H1 (cell line): ENCODE measurements around the gene UTS2B. TPM values are rescaled to one million over a fixed set of nuclear protein-coding genes. Genes with fewer than 3 reads are reported as not detected.

Source experiments
- CTCF ChIA-PET: fragments of 300-600 bp; sonication (Branson Sonifier 250); formaldehyde crosslinking; loops from one replicate; lab custom pipeline; 2021; ENCODE audit not compliant: partially characterized antibody; lab: Charles Lee
- POLR2A ChIA-PET: fragments of 300-600 bp; sonication (Branson Sonifier 250); formaldehyde crosslinking; loops from one replicate; lab custom pipeline; 2021; ENCODE audit warnings: inconsistent platforms; ENCODE audit not compliant: partially characterized antibody; lab: Charles Lee
- DNase-seq, 2 experiments: peaks; one replicate each; pipeline versions ENCODE4 v3.0.0 to v3.0.0-alpha.2; 2010 to 2022; ENCODE audit warnings: low spot score in 2 of 2, low read depth in 1 of 2, mixed read lengths in 1 of 2
- FAIRE-seq: peaks from 2 replicates; lab custom pipeline; 2011; peaks lifted over from hg19 to GRCh38; lab: Jason Lieb, UNC
- H2AFZ ChIP-seq: 2 replicates; pipeline ENCODE4 v1.8.1; 2012; ENCODE audit warnings: low read length, inconsistent platforms
- H2AK5ac ChIP-seq: 2 replicates; pipeline ENCODE4 v1.6.1; 2013; ENCODE audit warnings: low read depth, low read length
- H2BK120ac ChIP-seq: replicated peaks from 2 replicates; pipeline ENCODE3; 2013; ENCODE audit warnings: low read depth, low read length, inconsistent platforms
- H2BK12ac ChIP-seq: 2 replicates; pipeline ENCODE4 v1.6.1; 2013; ENCODE audit warnings: low read depth, low read length
- H2BK15ac ChIP-seq: 2 replicates; pipeline ENCODE4 v1.6.1; 2013; ENCODE audit warnings: low read length
- H2BK20ac ChIP-seq: 2 replicates; pipeline ENCODE4 v1.6.1; 2013; ENCODE audit warnings: low read length
- H2BK5ac ChIP-seq: 2 replicates; pipeline ENCODE4 v1.6.1; 2013; ENCODE audit warnings: low read depth, low read length
- H3K14ac ChIP-seq: 2 replicates; pipeline ENCODE4 v1.6.1; 2013; ENCODE audit warnings: inconsistent platforms; ENCODE audit not compliant: insufficient read length
- H3K18ac ChIP-seq: 2 replicates; pipeline ENCODE4 v1.6.1; 2013; ENCODE audit warnings: low read length; ENCODE audit errors: extremely low read depth
- H3K23ac ChIP-seq: 2 replicates; pipeline ENCODE4 v1.6.1; 2013; ENCODE audit warnings: inconsistent platforms; ENCODE audit not compliant: insufficient read length
- H3K23me2 ChIP-seq: 2 replicates; pipeline ENCODE4 v1.6.1; 2013; ENCODE audit warnings: low read depth, low read length
- H3K27ac ChIP-seq: 2 replicates; pipeline ENCODE4 v1.6.1; 2011; ENCODE audit warnings: low read depth, low read length, inconsistent platforms
- H3K27me3 ChIP-seq, 4 experiments: replicated peaks in 1 of 4; 1 replicate in 1 of 4; 2 replicates in 3 of 4; pipeline versions ENCODE4 v1.6.1 to v1.8.1; 2011 to 2013; ENCODE audit warnings: low read length in 3 of 4, mild to moderate bottlenecking in 3 of 4, inconsistent platforms in 2 of 4, mixed read lengths in 2 of 4, moderate library complexity in 1 of 4; ENCODE audit not compliant: control insufficient read depth in 3 of 4, insufficient read depth in 3 of 4; ENCODE audit errors: extremely low read depth in 1 of 4
- H3K36me3 ChIP-seq, 4 experiments: 2 replicates each; pipeline versions ENCODE4 v1.6.1 to v1.8.1; 2011 to 2013; ENCODE audit warnings: mild to moderate bottlenecking in 4 of 4, low read length in 3 of 4, moderate library complexity in 2 of 4, control low read depth in 1 of 4, inconsistent platforms in 1 of 4; ENCODE audit not compliant: insufficient read depth in 4 of 4, control insufficient read depth in 2 of 4
- H3K4ac ChIP-seq: replicated peaks from 2 replicates; pipeline ENCODE3; 2013; ENCODE audit warnings: low read length, low read depth, mixed read lengths, inconsistent platforms; ENCODE audit not compliant: insufficient read length
- H3K4me1 ChIP-seq, 4 experiments: replicated peaks in 1 of 4; 1 replicate in 1 of 4; 2 replicates in 3 of 4; pipeline versions ENCODE4 v1.6.1 to v1.8.1; 2011 to 2013; ENCODE audit warnings: low read length in 3 of 4, inconsistent platforms in 2 of 4, mixed read lengths in 1 of 4; ENCODE audit not compliant: insufficient read depth in 4 of 4, control insufficient read depth in 3 of 4
- H3K4me2 ChIP-seq, 2 experiments: 2 replicates each; pipeline versions ENCODE4 v1.6.1 to v1.8.1; 2011 to 2013; ENCODE audit warnings: low read depth in 2 of 2, low read length in 2 of 2, control low read depth in 1 of 2, inconsistent platforms in 1 of 2, mild to moderate bottlenecking in 1 of 2; ENCODE audit not compliant: insufficient read depth in 1 of 2
- H3K4me3 ChIP-seq, 4 experiments: fragments of 200-600, 300-600 bp in 1 of 4; sonication (generic), shearing (Covaris generic), sonication (Bioruptor Twin) in 1 of 4; 2 replicates each; pipeline versions ENCODE4 v1.5.1 to v1.8.1; 2011 to 2016; ENCODE audit warnings: low read length in 4 of 4, low read depth in 3 of 4, control low read depth in 2 of 4, inconsistent platforms in 2 of 4, mild to moderate bottlenecking in 2 of 4, mixed read lengths in 1 of 4, moderate library complexity in 1 of 4; ENCODE audit not compliant: insufficient read depth in 2 of 4; ENCODE audit errors: extremely low read depth in 1 of 4
- H3K56ac ChIP-seq: replicated peaks from 2 replicates; pipeline ENCODE3; 2013; ENCODE audit warnings: low read depth, mild to moderate bottlenecking, mixed read lengths, low read length, inconsistent platforms; ENCODE audit not compliant: insufficient read length
- H3K79me1 ChIP-seq: 2 replicates; pipeline ENCODE4 v1.6.1; 2013; ENCODE audit warnings: low read depth, low read length, control low read depth
- H3K79me2 ChIP-seq, 2 experiments: 2 replicates each; pipeline versions ENCODE4 v1.6.1 to v1.8.1; 2012 to 2013; ENCODE audit warnings: low read length in 2 of 2, mild to moderate bottlenecking in 2 of 2, inconsistent platforms in 1 of 2; ENCODE audit not compliant: insufficient read depth in 2 of 2, control insufficient read depth in 1 of 2
- H3K9ac ChIP-seq, 4 experiments: replicated peaks in 1 of 4; 1 replicate in 1 of 4; 2 replicates in 3 of 4; pipeline versions ENCODE4 v1.6.1 to v1.8.1; 2011 to 2013; ENCODE audit warnings: low read depth in 3 of 4, low read length in 3 of 4, control low read depth in 2 of 4, mild to moderate bottlenecking in 2 of 4, moderate library complexity in 2 of 4, inconsistent platforms in 1 of 4; ENCODE audit errors: extremely low read depth in 1 of 4
- H3K9me3 ChIP-seq, 2 experiments: 2 replicates each; pipeline versions ENCODE4 v1.6.1 to v1.8.1; 2012 to 2013; ENCODE audit warnings: mild to moderate bottlenecking in 2 of 2, moderate library complexity in 2 of 2, control low read depth in 1 of 2, inconsistent platforms in 1 of 2, low read depth in 1 of 2, low read length in 1 of 2, mixed read lengths in 1 of 2; ENCODE audit not compliant: insufficient read depth in 2 of 2
- H4K20me1 ChIP-seq, 2 experiments: replicated peaks in 1 of 2; 2 replicates each; pipeline versions ENCODE3 to v1.8.1; 2011 to 2013; ENCODE audit warnings: inconsistent platforms in 2 of 2, low read length in 2 of 2, mild to moderate bottlenecking in 1 of 2; ENCODE audit not compliant: insufficient read depth in 2 of 2, control insufficient read depth in 1 of 2
- H4K5ac ChIP-seq: 2 replicates; pipeline ENCODE4 v1.6.1; 2013; ENCODE audit warnings: low read length, low read depth, mixed read lengths, inconsistent platforms; ENCODE audit not compliant: insufficient read length
- H4K8ac ChIP-seq: 2 replicates; pipeline ENCODE4 v1.8.0; 2013; ENCODE audit warnings: mild to moderate bottlenecking, moderate library complexity, low read length, inconsistent platforms; ENCODE audit not compliant: insufficient read depth; ENCODE audit errors: extremely low read depth
- H4K91ac ChIP-seq: replicated peaks from 2 replicates; pipeline ENCODE3; 2013; ENCODE audit warnings: low read length, mixed read lengths, inconsistent platforms; ENCODE audit not compliant: insufficient read length
- TEAD4 ChIP-seq: IDR thresholded peaks from 2 replicates; pipeline ENCODE4 v1.6.1; 2012; ENCODE audit warnings: low read depth, low read length, inconsistent platforms, mixed read lengths
- USF2 ChIP-seq: IDR thresholded peaks from 2 replicates; pipeline ENCODE4 v1.6.1; 2011; ENCODE audit warnings: low read length, improper control_type of control experiment
- WGBS, 2 experiments: shearing (Covaris generic) in 1 of 2; methylation state at CpG; one replicate each; pipeline versions ENCODE4 v1.1.6 to v1.1.7; 2013 to 2015; ENCODE audit warnings: low lambda C conversion rate in 2 of 2, mixed read lengths in 2 of 2, inconsistent platforms in 1 of 2, low coverage in 1 of 2, missing lambda C conversion rate in 1 of 2; ENCODE audit not compliant: insufficient replicate concordance in 2 of 2, insufficient coverage in 1 of 2, insufficient read length in 1 of 2; ENCODE audit errors: extremely low coverage in 1 of 2, missing lambda C conversion rate in 1 of 2; 5-methylcytosine and 5-hydroxymethylcytosine counted together
- polyA plus RNA-seq, 7 experiments: library from polyadenylated mRNA; depleted of rRNA in 3 of 7; stranded (reverse) in 5 of 7; unstranded in 2 of 7; fragments of >200 nt in 5 of 7; fragments of 200-250 nt in 2 of 7; gene quantifications; 1 replicate in 5 of 7; 2 replicates in 1 of 7; 4 replicates in 1 of 7; pipeline versions ENCODE4 v1.2.1 to v1.2.3, GENCODE V29; 2011 to 2013; ENCODE audit warnings: missing spikeins in 2 of 7, mixed read lengths in 2 of 7
- total RNA-seq: library from RNA; stranded (reverse); fragmentation: NEBNext Ultra II Directional; extraction: Animal tissue kit (Norgen Biotek cat#: 25700); gene quantifications from 2 replicates; pipeline ENCODE4 v1.2.1, GENCODE V29; 2021

Gene UTS2B
- total and polyA plus RNA-seq, 2 of the 8 experiments (the other 6 are each of a cell fraction or from before 2014, with no cell fraction given): not detected

GRCh38 chr3:191236646-191237045, 93.7 kb downstream of the UTS2B start:
- no peak overlapping the region for H4K5ac ChIP-seq
- H3K56ac ChIP-seq: no peak overlapping the region
- FAIRE-seq: no peak
- H2BK120ac ChIP-seq: no peak overlapping the region
- ChIA-PET POLR2A (no interaction called here), CTCF (no interaction called here)
- H2BK20ac ChIP-seq: no peak overlapping the region
- no peak overlapping the region for H4K91ac ChIP-seq
- no peak overlapping the region for H2BK12ac ChIP-seq
- no peaks in the 10 kb centered on the region for H4K20me1 ChIP-seq
- H3K79me2 ChIP-seq: no peaks in the 10 kb centered on the region
- no peaks in the 10 kb centered on the region for H3K27me3 ChIP-seq
- no peaks in the 10 kb centered on the region for H3K23me2 ChIP-seq
- H2AK5ac ChIP-seq: no peak overlapping the region
- H2AFZ ChIP-seq: no peak overlapping the region
- 86% methylated on average over 3 of the region's 3 CpGs; no CpG with 5 or more reads in 1 of the 2 experiments for WGBS, 2 experiments
- peaks cover 0 to 14% (median 2%) of the 10 kb centered on the region in 4 experiments; a peak in 3 of 7 replicates for H3K4me1 ChIP-seq
- no peak overlapping the region for H3K14ac ChIP-seq
- no peaks in the 10 kb centered on the region for H3K9me3 ChIP-seq
- no peak overlapping the region for H2BK15ac ChIP-seq
- no peak overlapping the region for H3K18ac ChIP-seq
- no peak for DNase-seq
- no peak overlapping the region for H3K9ac ChIP-seq
- H3K36me3 ChIP-seq: no peaks in the 10 kb centered on the region
- no peak overlapping the region for H3K4me3 ChIP-seq
- H3K23ac ChIP-seq: no peak overlapping the region
- H3K4ac ChIP-seq: no peak overlapping the region
- H3K4me2 ChIP-seq: no peak overlapping the region
- H2BK5ac ChIP-seq: no peak overlapping the region
- TF ChIP-seq USF2 (no peak), TEAD4 (no peak)
- H4K8ac ChIP-seq: no peak overlapping the region
- H3K79me1 ChIP-seq: no peaks in the 10 kb centered on the region
- no peak overlapping the region for H3K27ac ChIP-seq
